NCI-H526 (cell line): ENCODE data around the gene MCC.

Experiments used
- DNase-seq, 2 experiments: peaks; one replicate each; lab custom pipeline; 2025; lab: John Stamatoyannopoulos, UW

MCC gene

DNA sequence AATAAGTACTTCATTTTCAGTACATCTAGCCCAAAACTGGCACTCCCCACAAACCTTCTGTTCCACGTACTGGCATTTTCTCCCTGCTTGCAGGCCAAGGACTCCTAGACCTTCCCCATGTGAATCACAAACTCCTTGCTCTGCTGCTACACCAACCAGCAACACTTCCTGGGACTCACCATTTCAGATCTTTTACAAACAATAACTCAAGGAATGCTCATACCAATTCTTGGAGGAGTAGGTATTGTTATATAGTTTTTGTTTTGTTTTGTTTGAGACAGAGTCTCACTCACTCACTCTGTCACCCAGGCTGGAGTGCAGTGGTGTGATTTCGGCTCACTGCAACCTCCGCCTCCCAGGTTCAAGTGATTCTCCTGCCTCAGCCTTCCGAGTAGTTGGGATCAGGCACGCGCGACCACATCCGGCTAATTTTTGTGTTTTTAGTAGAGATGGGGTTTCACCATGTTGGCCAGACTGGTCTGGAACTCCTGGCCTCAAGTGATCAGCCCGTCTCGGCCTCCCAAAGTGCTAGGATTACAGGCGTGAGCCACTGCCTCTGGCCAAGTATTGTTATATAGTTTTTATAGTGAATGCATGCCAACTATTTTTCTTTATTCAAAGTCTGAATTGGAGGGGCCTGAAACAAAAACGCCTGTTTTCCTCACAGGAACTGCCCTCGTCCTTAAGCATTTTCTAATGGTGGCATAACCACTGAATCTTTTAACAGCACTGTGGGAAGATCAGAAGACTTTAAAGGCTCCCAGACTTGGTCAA lies 264.2 kb downstream of the MCC start:
- no peak for DNase-seq

DNA sequence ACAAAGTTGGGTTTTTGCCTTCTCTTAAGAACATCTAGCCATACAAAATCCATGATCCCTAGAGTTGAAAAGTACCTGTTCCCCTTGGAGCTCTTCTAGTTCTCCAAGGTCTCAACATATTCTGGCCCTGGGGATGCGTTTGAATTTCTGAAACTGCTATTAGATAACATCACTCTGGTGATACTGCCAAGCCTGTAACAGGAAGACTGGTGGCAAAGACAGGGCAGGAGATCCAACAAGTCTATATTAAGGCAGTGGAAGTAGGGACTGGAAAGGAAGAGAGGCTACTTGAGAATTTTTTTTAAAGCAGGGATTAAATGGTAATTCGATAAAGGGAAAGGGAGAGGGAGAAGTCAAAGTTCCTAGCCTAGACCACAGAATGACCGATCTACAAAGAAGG lies 264.9 kb downstream of the MCC start:
- no peak for DNase-seq

DNA sequence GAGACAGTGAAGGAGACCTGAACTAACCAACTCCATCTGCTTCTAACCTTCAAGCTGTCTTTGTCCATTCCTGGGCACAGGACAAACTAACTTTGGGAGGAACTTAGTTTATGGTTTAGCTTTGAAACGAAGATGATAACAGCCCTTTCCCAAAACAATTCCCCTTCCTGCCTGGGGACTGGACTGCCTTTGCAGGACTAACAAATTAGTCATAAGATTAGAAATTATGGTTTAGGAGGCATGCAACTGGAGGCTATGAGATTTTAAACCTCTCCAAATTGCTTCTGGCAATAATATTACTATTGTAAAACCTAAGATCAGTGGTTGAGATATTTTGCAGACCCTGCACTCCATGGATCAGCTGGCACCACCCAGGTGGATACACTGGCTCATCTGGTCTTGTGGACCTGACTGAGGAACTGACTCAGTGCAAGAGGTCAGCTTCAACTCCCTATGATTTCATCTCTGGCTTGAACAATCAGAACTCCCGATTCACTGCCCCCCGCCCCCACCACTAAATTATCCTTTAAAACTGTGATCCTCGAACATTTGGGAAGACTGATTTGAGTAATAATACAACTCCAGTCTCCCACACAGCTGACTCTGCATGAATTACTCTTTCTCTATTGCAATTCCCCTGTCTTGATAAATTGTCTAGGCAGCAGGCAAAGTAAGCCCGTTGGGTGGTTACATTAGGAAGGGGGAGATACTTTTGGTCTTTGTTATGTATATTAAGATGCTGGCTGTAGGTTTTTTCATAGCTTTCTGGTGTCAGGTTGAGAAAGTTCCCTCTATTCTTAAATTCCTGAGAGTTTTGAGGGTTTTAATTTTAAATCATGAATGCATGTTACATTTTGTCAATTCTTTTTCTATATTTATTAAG lies 266.7 kb downstream of the MCC start:
- DNase-seq = no peak

DNA sequence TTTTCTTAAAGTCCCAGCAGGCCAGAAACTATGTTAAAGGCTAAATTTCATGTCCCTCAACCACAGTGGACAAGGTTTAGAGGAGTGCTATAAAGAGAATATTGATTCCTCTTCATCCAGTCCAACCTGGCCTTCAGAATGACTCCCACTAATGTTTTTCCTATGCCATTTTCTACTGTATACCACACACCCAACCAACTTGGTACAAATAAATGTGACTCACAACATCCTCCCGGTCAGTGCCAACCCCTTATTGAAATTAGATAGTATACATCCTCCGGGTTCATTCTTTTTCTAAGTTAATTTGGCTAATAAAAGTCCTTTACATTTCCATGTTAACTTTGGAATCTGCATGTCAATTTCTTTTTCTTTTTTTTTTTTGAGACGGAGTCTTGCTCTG lies 268.6 kb downstream of the MCC start:
- no peak for DNase-seq

DNA sequence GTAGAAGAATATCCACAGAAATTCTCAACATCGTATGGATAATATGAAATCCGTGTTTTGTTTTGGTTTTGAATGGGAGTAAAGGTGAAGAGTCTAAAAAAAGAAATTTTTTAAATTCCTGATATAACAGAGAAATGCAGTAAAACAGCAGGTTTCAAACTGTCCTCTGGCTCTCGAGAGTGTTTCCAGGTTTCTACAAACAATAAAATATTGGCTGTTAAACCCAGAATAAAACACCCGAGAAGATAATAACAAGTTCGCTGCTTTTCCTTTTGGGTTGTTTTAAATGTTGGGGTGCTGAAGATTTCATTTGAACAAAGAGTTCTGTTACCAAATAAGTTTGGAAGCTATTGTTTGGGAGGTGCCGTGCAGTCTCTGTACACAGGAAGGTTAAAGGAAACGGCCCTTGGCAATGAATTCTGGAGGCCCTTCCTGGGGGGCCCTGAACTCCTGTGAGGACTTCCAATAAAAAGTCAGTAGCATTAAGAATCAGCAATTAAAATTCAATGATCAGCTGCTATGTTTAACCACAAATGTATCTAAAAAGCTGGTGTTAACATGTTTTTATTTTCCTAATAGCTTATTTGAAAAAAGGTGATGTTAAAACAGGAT lies 269.2 kb downstream of the MCC start:
- no peak for DNase-seq

DNA sequence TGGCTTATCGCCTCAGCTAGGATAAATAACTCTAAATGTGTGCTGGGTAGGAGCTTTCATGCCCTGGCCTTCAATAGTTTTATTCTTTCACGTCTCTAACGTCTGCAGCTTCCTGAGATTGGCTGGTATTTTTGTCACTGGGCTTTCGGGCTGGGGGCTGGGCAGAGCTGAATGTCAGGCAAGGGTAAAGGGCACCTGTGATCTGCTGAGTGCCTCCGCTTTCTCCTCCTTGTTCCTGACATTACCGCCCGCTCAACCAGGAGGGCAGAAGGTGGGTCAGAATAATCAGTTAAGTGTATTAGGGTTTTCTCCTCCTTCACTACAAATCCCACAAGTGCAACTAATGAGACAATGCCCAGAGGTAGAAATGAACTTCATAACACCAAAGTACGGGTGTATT lies 270.1 kb downstream of the MCC start:
- DNase-seq = no peak

DNA sequence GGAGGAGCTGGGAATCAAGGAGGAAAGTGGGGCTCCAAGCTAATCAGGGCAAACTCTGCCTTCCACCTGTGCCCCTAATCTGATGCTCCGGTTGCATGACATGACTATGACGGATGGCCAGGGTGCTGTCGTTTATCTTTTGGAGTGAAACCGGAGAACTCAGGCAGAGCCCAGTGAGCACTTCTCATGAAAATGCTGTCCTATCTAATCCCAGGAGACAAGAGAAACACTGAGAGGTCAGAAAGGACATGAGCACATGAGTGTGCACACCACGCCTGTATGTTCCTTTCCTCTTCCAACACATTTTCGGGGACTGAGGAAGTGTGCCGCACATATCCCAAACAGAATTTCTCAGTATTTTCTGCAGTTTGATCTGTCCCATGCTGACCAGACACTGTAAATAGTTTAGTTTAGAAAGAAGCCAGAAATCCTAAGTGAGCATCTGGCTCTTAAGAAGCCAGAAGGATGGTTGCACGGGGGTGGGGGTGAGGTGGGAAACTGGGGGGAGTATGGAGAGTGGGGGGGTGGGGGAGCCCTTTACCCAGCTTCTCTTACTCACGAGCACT lies 270.6 kb downstream of the MCC start:
- DNase-seq = no peak

DNA sequence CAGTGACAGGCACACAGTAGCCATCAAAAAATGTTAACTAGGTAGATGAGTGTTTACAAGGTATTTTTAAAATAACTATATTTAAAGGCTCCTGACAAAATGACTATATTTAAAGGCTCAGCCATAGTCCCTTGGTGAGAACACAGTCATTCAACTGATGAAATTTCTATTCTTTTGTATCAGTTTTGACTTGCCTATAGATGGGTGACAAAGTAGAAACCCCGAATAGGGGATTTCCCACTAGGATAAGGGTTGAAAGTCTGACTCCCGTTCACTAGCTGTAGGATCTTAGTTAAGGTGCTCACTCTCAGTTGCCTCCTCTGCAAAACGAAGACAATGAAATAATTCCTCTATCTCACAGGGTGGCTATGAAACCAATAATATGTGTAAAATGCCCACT lies 271.7 kb downstream of the MCC start:
- DNase-seq = no peak

DNA sequence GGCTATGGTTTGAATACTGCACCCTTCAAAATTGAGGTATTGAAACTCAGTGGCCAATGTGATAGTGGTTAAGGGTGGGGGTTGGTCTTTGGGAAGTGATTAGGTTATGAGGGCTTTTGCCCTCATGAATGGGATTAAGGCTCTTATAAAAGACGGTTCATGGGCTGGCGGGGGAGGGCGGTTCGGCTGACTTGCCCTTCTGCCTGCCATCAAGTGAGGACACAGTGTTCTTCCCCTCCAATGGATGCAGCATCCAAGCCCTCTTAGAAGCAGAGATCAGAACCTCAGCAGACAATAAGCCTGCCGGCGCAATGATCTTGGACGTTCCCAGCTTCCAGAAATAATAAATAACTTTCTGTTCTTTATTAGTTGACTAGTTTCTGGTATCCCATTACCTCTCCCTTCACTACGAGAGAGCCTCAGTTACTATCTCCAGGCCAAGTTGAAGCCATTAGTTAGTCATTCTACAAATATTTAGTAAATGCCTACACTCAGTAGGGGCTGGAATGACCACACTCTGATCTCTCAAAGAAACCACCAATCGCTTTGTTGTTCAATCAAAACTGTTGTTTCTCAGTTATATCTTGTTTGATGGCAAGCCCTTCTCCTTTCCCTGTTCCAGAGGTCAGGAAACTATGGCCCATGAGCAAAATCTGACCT lies 272.7 kb downstream of the MCC start:
- no peak for DNase-seq

DNA sequence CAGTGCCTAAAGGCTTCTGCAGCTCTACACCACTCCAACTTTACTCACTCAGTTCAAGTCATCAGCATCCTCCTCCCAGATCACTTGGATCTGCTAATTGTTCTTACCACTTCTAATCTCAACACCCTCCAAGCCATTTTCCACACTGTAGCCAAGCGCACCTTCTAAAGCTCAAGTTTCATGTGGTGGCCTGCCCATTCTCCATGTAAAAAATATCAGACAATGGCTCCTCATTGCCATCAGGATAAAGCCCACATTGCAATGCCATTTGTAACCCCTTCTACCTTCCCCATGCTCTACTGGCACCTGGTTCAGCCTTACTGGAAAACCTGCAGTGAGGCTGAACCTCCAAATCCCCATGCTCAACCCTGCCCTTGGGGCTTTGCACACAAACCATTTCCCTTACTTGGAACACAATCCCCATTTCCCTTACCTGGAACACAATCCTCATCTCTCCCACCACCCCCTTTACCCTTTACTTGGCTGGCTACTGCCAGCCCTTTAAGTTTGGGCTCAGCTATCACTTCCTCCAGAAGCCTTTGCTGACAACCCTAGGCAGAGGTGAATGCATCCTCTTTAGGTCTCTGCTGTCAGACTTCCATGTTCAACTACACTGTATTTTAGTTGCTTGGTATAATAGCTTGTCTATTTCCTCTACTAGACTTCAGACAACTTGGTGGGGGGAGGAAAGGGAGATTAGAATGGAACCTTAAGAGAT lies 273.5 kb downstream of the MCC start:
- DNase-seq = no peak

DNA sequence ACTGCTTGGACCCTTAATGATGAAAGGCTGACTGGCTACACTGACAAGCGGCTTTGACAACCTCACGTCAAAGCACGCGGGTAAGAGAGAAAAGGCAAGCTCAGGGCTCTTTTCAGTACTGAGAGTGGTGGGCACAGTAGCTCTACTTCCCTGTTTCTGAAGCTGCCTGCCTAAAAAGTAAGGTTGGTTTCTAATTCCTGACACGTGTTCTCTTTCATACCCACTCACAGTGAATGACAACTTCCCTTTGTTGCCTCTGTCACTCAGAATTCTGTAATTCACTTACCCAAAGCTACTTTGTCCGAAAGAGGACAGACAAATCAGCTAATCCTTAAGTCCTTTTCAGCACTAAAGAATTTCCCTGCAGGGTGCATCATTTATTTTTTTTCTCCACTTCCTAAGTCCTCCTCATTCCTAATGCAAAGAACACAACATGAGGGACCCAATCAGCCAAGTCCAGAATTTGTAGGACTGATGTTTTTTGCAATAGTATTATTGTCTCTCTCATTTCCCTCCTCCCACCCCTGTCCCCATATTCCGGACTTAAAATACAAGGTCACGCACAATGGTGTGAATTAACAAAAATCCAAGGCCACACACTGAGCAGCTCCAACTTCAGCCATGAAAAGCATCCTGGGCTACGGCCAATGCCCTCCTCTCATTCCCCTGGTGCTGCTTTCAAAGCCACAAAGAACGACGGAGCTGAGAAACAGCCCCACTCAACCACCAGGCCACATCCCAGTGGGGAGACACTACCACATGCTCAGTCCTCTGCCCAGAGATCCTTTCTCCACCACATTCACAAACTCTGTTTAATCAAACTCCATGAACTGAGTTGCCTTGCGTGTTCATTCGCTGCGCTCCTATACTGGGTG lies 274.5 kb downstream of the MCC start:
- DNase-seq = no peak

DNA sequence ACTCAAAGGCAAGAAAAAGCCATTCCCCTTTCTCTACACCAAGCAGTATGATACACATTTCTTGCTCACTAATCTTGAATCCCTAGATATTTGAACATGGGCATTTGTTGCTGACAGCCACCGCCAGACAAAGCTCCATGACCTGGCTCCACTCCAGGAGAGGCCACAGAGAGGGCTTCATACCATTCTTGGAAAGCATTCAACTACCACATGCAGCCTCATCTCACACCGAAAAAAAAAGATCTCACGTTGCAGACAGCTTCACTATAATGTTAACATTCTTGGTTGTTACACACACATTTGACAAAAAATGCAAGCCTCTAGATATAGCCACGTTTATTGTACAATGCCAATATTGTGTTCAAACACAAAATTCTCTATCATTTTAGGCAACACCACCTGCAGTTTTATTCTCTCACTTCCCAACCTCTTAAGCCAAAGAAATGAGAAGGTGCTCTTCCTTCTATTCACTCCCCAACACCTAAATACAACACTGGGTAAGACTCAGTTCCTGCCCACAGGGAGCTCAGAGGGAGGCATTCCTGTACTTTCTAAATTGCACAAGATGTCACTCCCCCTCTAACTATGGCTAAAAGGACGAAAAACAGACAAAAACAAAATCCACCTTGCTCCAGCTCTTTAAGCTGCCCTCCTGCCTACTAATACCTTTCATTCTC lies 275.9 kb downstream of the MCC start:
- DNase-seq = no peak

DNA sequence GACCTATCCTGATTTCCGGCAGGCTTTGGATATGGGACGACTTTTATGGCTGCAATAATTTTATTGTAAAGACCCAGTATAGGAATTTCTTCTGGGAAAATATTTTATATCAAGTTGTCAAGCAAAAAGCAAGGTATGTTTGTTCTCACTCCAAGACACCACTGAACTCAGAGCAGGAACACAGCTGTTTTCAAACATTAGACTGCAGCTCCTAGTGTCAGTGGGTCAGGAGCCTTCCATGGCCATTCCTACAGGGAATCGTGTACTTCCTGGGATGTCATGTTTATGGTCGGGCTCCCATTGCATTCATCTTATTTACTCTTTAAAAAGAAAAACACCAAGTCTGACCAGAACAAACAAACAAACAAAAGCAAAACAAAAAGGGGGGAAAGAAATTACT lies 278.8 kb downstream of the MCC start:
- no peak for DNase-seq

DNA sequence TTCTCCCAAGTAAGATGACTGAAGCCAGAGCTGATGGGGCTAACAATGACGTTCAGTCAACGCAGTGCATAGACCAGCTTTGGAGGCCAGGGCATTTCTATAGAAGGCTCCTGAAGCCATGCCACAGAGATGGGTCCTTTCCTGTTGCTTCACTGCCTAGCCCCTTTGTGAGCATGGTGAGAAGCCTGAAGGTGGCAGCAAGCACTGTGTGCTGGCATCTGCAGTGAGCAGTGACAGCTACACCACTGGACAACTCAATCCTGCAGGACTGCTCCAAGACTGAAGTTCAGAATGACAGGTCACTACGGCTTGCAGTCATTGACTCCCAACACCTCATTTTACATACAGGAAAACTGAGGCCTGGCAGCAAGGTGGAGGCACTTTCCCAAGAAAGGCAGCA lies 282.4 kb downstream of the MCC start:
- DNase-seq = no peak

DNA sequence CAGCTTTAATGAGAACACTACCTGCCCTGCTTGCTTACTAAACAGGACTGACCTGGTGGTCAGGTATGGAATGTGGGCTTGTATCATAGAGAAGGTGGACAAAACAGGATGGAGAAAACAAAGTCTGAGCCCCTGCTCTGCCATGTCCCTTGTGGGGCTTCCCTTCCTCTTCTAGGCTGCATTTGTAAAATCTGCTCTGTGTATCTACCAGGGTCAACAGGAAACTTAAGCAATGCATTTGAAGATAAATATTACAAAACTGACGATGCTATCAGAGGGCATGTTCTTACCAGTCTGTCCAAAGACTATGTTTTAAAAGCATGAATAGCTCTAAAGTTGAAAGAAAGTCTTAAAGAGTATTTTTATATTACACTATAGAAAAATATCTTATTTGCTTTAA lies 282.9 kb downstream of the MCC start:
- DNase-seq = no peak

DNA sequence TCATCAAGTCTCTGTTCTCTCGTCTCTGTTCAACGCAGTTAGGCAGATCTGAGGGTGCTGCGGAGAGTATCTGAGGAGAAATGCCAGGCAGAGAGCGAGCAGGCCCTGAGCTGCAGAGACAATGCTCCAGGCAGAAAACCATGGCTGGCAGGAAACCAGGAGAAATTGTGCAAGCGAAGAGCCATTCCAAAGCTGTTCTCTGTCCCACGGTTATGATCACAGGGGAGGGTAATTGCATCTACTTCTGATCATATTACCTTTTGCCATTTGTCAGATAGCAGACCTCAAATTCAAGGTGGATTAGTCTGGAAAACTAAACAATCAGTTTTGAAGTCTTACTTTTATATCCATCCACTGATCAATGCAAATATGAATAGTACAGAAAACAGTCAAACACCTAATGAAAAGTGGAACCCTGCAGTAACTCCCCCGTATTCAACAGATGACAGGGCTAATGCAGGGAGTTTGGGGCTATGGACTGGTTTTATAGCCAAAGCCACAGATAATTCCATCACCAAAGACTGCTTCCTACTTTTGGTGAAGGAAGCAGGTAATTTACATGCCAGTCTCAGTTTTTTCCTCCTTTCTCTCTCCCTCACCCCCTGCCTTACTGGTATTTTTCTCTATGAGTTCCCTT lies 283.6 kb downstream of the MCC start:
- no peak for DNase-seq

DNA sequence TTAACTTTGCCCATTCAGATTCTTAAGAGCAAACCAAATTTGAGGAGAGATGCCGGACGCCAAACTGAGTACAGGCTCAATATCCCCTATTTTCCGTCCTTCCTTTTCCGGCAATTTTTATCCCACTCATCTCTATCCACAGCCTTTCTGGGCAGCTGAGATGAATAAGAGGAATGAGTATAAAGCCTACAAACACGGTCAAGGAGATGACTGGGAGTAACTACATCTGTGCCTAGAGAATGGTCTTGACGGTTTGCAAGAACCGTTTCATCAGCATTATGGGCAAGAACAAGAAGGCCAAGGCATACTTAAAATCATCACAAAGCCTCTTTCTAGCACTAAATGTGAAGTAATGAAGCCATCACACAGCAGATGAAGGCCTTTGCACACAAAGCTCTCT lies 284.3 kb downstream of the MCC start:
- no peak for DNase-seq

DNA sequence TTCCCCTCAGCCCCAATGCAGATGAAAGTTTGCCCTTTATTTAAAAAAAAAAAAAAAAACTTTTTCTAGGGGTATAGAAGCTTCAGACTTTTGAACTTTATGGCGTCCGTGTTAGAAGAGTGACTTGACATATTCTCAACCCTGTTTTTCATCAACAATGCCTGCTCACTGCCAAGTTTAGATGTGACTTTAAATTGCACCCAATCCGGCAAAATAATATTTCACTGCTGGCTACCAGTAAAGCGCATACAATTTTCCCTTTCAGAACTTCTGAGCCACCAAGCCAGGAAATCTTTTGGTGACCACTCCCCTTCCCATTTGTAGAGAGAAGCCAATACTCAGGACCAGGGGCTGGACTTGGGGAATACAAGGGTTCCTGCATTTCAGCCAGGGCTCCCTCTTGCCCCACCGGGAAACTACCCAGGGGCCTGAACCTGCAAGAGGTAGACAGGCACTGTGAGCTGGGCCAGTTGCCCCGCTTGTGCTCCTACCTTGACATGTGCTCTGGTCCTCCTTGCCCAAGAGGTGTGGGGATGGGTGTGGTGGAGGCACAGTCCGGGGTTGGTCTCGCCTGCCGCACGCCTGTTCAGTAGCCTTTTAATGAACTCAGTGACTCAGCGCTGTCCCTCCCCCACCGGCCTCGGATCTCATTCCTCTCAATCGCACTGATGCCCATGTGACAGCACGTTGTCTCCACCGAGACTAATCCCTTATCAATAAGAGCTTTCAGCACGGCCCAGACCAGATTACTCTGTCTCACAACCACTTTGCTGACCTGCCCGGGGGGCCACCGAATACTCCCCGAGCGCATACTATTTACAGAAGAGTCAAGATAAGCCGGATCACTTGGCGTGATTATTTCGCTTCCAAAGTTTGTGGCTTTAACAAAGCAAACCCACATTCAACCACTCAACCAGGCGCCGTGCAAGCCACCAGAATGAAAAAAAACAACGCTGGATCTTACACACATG lies 285.2 kb downstream of the MCC start:
- DNase-seq = no peak
